SK-N-SH (cell line): ENCODE results near the gene CENPF.

Source experiments
- EP300 ChIP-seq, 2 experiments: IDR thresholded peaks; 2 replicates each; pipeline versions ENCODE4 v1.4.0 to v1.6.1; 2012; ENCODE audit warnings: borderline replicate concordance in 1 of 2, low read depth in 1 of 2, low read length in 1 of 2
- PBX3 ChIP-seq: IDR thresholded peaks from 2 replicates; pipeline ENCODE4; 2012
- SMC3 ChIP-seq: IDR thresholded peaks from 2 replicates; pipeline ENCODE4 v1.6.1; 2012; ENCODE audit warnings: low read depth, low read length, improper control_type of control experiment
- TCF12 ChIP-seq: IDR thresholded peaks from 2 replicates; pipeline ENCODE4 v1.4.0; 2012
- TF ChIP-seq, protein P1 (sequence below): fragments of 200-600 bp; sonication (generic); IDR thresholded peaks from 2 replicates; pipeline ENCODE4 v1.6.1; 2017; ENCODE audit warnings: antibody characterized with exemption, mild to moderate bottlenecking, moderate library complexity

DNA sequence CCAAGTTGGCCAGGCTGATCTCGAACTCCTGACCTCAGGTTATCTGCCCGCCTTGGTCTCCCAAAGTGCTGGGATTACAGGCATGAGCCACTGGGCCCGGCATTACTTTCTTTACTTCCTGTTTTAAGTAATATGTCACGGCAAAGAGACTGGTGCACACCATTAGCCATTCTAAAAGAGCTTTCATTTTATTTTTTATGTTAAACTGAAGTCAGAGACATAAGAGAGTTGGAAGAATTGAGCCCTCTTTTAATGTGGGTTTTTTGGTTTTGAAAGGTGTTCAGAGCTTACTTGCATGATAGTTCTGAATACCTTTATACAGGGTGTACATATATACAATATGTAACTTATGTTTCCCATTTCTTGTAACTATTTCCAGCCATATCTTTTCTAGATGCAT is 14.3 kb downstream of the CENPF start:
- TF ChIP-seq EP300 (IDR thresholded peaks at IDR 0.05; ENCODE audit: borderline replicate concordance in 1 of 2, low read depth in 1 of 2, low read length in 1 of 2) (no peak), TCF12 (no peak), SMC3 (no peak), PBX3 (no peak)
- TF ChIP-seq, protein P1, sequence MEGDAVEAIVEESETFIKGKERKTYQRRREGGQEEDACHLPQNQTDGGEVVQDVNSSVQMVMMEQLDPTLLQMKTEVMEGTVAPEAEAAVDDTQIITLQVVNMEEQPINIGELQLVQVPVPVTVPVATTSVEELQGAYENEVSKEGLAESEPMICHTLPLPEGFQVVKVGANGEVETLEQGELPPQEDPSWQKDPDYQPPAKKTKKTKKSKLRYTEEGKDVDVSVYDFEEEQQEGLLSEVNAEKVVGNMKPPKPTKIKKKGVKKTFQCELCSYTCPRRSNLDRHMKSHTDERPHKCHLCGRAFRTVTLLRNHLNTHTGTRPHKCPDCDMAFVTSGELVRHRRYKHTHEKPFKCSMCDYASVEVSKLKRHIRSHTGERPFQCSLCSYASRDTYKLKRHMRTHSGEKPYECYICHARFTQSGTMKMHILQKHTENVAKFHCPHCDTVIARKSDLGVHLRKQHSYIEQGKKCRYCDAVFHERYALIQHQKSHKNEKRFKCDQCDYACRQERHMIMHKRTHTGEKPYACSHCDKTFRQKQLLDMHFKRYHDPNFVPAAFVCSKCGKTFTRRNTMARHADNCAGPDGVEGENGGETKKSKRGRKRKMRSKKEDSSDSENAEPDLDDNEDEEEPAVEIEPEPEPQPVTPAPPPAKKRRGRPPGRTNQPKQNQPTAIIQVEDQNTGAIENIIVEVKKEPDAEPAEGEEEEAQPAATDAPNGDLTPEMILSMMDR = no peak
